B cell (primary cell): Measurements from ENCODE around the gene SERTAD3. TPM values are rescaled to one million over a fixed set of nuclear protein-coding genes. Genes with fewer than 3 reads are reported as not detected.

ENCODE experiments used
- ATAC-seq: fragments of 200-7000 bp; cut with Tn5 transposase; one replicate; pipeline ENCODE4 v1.10.0; 2021; ENCODE audit warnings: low read depth, mild to moderate bottlenecking, moderate number of reproducible peaks, moderate library complexity
- CTCF ChIA-PET: fragments of 350-600 bp; sonication (Branson Sonifier 250); formaldehyde crosslinking; loops from one replicate; lab custom pipeline; 2021; ENCODE audit warnings: antibody characterized with exemption, inconsistent platforms; lab: Charles Lee
- POLR2A ChIA-PET: fragments of 350-600 bp; sonication (Branson Sonifier 250); formaldehyde crosslinking; loops from one replicate; lab custom pipeline; 2021; ENCODE audit warnings: antibody characterized with exemption; lab: Charles Lee
- DNase-seq: peaks from one replicate; pipeline ENCODE4 v3.0.0; 2013
- H2AFZ ChIP-seq: 2 replicates; pipeline ENCODE4 v1.6.1; 2012; ENCODE audit warnings: mild to moderate bottlenecking, low read depth, low read length; ENCODE audit not compliant: insufficient read depth, poor library complexity, severe bottlenecking
- H3K27ac ChIP-seq, 2 donors: 1 replicate in 1 of 2; 2 replicates in 1 of 2; pipeline ENCODE4 v1.5.1; 2012 to 2013; ENCODE audit warnings: low read length in 2 of 2, mild to moderate bottlenecking in 2 of 2, moderate library complexity in 1 of 2
- H3K27me3 ChIP-seq, 4 experiments: fragments of 200-600 bp in 1 of 4; sonication (generic) in 1 of 4; replicated peaks in 1 of 4; 1 replicate in 2 of 4; 2 replicates in 2 of 4; pipeline versions ENCODE4 v1.6.1 to v1.7.0; 2013 to 2016; ENCODE audit warnings: low read length in 3 of 4, mild to moderate bottlenecking in 2 of 4, mixed read lengths in 1 of 4, moderate library complexity in 1 of 4; ENCODE audit not compliant: insufficient read depth in 4 of 4, control insufficient read depth in 3 of 4; ENCODE audit errors: control extremely low read depth in 1 of 4
- H3K36me3 ChIP-seq, 2 experiments: replicated peaks in 1 of 2; 1 replicate in 1 of 2; 2 replicates in 1 of 2; pipeline versions ENCODE4 v1.6.1 to v1.7.1; 2013; ENCODE audit warnings: low read length in 1 of 2; ENCODE audit not compliant: insufficient read depth in 2 of 2, control insufficient read depth in 1 of 2; ENCODE audit errors: control extremely low read depth in 1 of 2, extremely low read depth in 1 of 2
- H3K4me1 ChIP-seq, 2 donors: fragments of 200-600 bp in 1 of 2; sonication (generic) in 1 of 2; 1 replicate in 1 of 2; 2 replicates in 1 of 2; pipeline versions ENCODE4 v1.5.1 to v1.6.1; 2013 to 2017; ENCODE audit warnings: low read length in 2 of 2; ENCODE audit not compliant: control insufficient read depth in 2 of 2, insufficient read depth in 2 of 2
- H3K4me2 ChIP-seq: replicated peaks from 2 replicates; pipeline ENCODE3; 2012; ENCODE audit warnings: mild to moderate bottlenecking, low read depth, low read length; ENCODE audit not compliant: poor library complexity, severe bottlenecking
- H3K4me3 ChIP-seq, 5 experiments: fragments of 200-600 bp in 1 of 5; sonication (generic) in 1 of 5; 1 replicate in 3 of 5; 2 replicates in 2 of 5; pipeline versions ENCODE4 v1.5.1 to v1.7.0; 2011 to 2016; ENCODE audit warnings: low read length in 4 of 5, mild to moderate bottlenecking in 4 of 5, low read depth in 2 of 5, control low read depth in 1 of 5, moderate library complexity in 1 of 5; ENCODE audit not compliant: insufficient read depth in 1 of 5; ENCODE audit errors: control extremely low read depth in 1 of 5, extremely low read depth in 1 of 5
- H3K79me2 ChIP-seq: fragments of 200-600 bp; sonication (generic); one replicate; pipeline ENCODE4 v1.6.0; 2016; ENCODE audit warnings: low read length; ENCODE audit not compliant: control insufficient read depth, insufficient read depth
- H3K9ac ChIP-seq: fragments of 200-600 bp; sonication (generic); 2 replicates; pipeline ENCODE4 v1.6.1; 2017; ENCODE audit warnings: mild to moderate bottlenecking, low read length, moderate library complexity
- H3K9me3 ChIP-seq, 3 donors: one replicate each; pipeline versions ENCODE4 v1.6.1 to v1.7.1; 2013; ENCODE audit warnings: low read length in 2 of 3; ENCODE audit not compliant: control insufficient read depth in 2 of 3, insufficient read depth in 1 of 3; ENCODE audit errors: control extremely low read depth in 1 of 3
- H4K20me1 ChIP-seq: 2 replicates; pipeline ENCODE4 v1.6.0; 2012; ENCODE audit warnings: mild to moderate bottlenecking, low read length; ENCODE audit not compliant: insufficient read depth, control insufficient read depth, poor library complexity, severe bottlenecking
- H3K27ac Mint-ChIP-seq: one replicate; pipeline ENCODE4 v1.8.0; 2021; ENCODE audit warnings: mixed read lengths
- H3K27me3 Mint-ChIP-seq: one replicate; pipeline ENCODE4 v1.8.0; 2021; ENCODE audit warnings: mixed read lengths
- H3K4me1 Mint-ChIP-seq: one replicate; pipeline ENCODE4 v1.8.0; 2021; ENCODE audit warnings: mixed read lengths
- H3K4me3 Mint-ChIP-seq: one replicate; pipeline ENCODE4 v1.8.0; 2021; ENCODE audit warnings: mixed read lengths
- H3K9me3 Mint-ChIP-seq: one replicate; pipeline ENCODE4 v1.8.0; 2022; ENCODE audit warnings: mixed read lengths; ENCODE audit not compliant: insufficient read depth
- CTCF ChIP-seq: fragments of 200-600 bp; IDR thresholded peaks from one replicate; pipeline ENCODE4 v1.8.0; 2022; ENCODE audit warnings: antibody characterized with exemption, mild to moderate bottlenecking
- EZH2 ChIP-seq: IDR thresholded peaks from 2 replicates; pipeline ENCODE4 v1.6.1; 2012; ENCODE audit warnings: borderline replicate concordance, low read depth, mild to moderate bottlenecking, moderate library complexity, low read length; ENCODE audit not compliant: insufficient read depth, poor library complexity, severe bottlenecking
- WGBS: methylation state at CpG from one replicate; pipeline ENCODE4 v1.1.5; 2013; ENCODE audit warnings: missing lambda C conversion rate; ENCODE audit not compliant: insufficient coverage; 5-methylcytosine and 5-hydroxymethylcytosine counted together
- intact Hi-C: fragments of 100-400 bp; cut with micrococcal nuclease; formaldehyde crosslinking; loops from one replicate; pipeline ENCODE4 v1.10.0; 2022
- polyA plus RNA-seq: library from polyadenylated mRNA; depleted of rRNA; stranded (reverse); fragments of >200 nt; gene quantifications from 2 replicates; pipeline ENCODE4 v1.2.3, GENCODE V29; 2012
- total RNA-seq, 2 donors: library from RNA; stranded (reverse); fragments of 120-200 nt in 1 of 2; gene quantifications; 1 replicate in 1 of 2; 2 replicates in 1 of 2; pipeline versions ENCODE4 v1.2.3 to v1.2.4, GENCODE V29; 2013 to 2022

SERTAD3 gene
- total and polyA plus RNA-seq, 2 donors (not counting 1 experiment from before 2014, with no cell fraction given), result 41.6 to 43.9 TPM

DNA sequence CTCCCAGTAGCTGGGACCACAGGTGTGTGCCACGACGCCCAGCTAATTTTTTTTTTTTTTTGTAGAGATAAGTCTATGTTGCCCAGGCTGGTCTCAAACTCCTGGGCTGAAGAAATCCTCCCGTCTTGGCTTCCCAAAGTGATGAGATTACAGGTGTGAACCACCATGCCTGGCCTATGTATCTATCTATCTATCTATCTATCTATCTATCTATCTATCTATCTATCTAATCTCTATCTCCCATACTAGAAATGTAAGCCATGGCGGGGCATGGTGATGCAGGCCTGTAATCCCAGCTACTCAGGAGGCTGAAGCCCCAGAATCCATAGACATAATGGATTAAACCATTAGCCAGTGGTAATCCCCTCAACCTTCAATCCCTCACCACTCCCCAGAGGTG, 6.5 kb upstream of the SERTAD3 start:
- H3K4me1 Mint-ChIP-seq, result no peaks in the 10 kb centered on the region
- no peak overlapping the region for H3K4me2 ChIP-seq
- WGBS, result 100% methylated on average over 3 of the region's 4 CpGs
- no peaks in the 10 kb centered on the region for H3K9me3 Mint-ChIP-seq
- no peak overlapping the region for H2AFZ ChIP-seq
- no peak for DNase-seq
- no peak overlapping the region for H3K9ac ChIP-seq
- no peak for ATAC-seq
- H3K27me3 ChIP-seq, result no peaks in the 10 kb centered on the region
- POLR2A ChIA-PET, result no interaction called here
- no peak overlapping the region for H3K27ac Mint-ChIP-seq
- H3K4me1 ChIP-seq, result no peaks in the 10 kb centered on the region
- H3K4me3 ChIP-seq, result no peak overlapping the region
- no peak overlapping the region for H3K27ac ChIP-seq
- no peaks in the 10 kb centered on the region for H3K79me2 ChIP-seq
- H3K9me3 ChIP-seq, result no peaks in the 10 kb centered on the region
- TF ChIP-seq EZH2, result no peak
- no peak for TF ChIP-seq CTCF
- intact Hi-C loops, result no loop called here
- H3K27me3 Mint-ChIP-seq, result no peaks in the 10 kb centered on the region
- H3K4me3 Mint-ChIP-seq, result no peak overlapping the region
- no peaks in the 10 kb centered on the region for H4K20me1 ChIP-seq
- CTCF ChIA-PET, result interaction anchor here (1.1 to 2.4 kb wide), 2 partner anchors 13 to 15 kb away, joined by 4 to 7 read pairs; partner anchors contain the start of gene BLVRB
- H3K36me3 ChIP-seq, result no peaks in the 10 kb centered on the region

- Histone ChIP-seq H4K20me1 (no peaks in the 10 kb centered on the region), H3K9ac (no peak overlapping the region), H3K4me3 (no peak overlapping the region), H3K27ac (no peak overlapping the region), H3K4me2 (no peak overlapping the region), H3K4me1 (peaks cover 3 to 4% of the 10 kb centered on the region in 2 donors), H3K79me2 (no peaks in the 10 kb centered on the region), H3K27me3 (no peaks in the 10 kb centered on the region), H3K9me3 (no peaks in the 10 kb centered on the region), H3K36me3 (no peaks in the 10 kb centered on the region), H2AFZ (no peak overlapping the region)
- Mint-ChIP-seq H3K27me3 (no peaks in the 10 kb centered on the region), H3K4me3 (no peak overlapping the region), H3K4me1 (peaks cover 6% of the 10 kb centered on the region), H3K27ac (no peak overlapping the region), H3K9me3 (no peaks in the 10 kb centered on the region)
- POLR2A ChIA-PET, result no interaction called here
- intact Hi-C loops, result no loop called here
- CTCF ChIA-PET, result interaction anchor here (0.7 to 2.4 kb wide), 3 partner anchors 14 to 1781 kb away, joined by 4 to 7 read pairs (median 4); partner anchors contain the start of gene BLVRB
- no peak for TF ChIP-seq EZH2
- WGBS, result 90% methylated on average over 3 of the region's 4 CpGs
- ATAC-seq (no peak), DNase-seq (no peak)
Measured at GRCh38 chr19:40449506-40449905, 5.4 kb upstream of the SERTAD3 start.
